GM19025 (cell line): ENCODE results near the gene FBN2.
"Not testable (repeated sequence)": the region's sequence is repeated elsewhere in the genome, so short reads cannot be mapped to it uniquely, and the experiment has no call there.

ENCODE experiments used
- ATAC-seq: cut with Tn5 transposase; IDR thresholded peaks from one replicate; pipeline ENCODE4 v1.9.1; 2021; ENCODE audit warnings: mild to moderate bottlenecking, low read depth, moderate library complexity; ENCODE audit not compliant: unreplicated experiment

Gene FBN2

DNA sequence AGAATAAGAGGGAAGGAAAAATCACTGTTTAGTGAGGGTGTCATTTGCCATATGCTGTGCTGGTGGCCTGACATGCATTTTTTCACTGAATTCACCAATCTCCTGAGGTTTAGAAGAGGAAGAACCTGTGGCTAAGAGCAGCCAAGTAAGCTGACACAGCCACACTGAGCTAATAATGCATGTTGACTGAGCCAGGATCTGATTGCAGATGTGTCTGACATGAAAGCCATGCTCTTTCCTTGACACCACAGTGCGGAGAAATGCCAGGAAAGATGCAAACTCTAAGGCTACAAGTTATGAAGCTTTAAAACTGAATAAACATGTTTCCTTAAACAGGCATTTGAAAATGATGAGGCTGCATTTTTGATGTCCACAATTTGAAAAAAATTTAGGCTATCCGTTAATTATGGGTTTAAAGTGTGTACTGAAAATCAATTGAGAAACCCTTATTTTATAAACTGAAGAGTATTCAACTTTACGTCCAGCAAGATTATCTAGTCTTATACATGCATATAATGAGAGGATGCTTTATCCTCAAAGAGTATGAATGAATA, 208.6 kb downstream of the FBN2 start:
- ATAC-seq = no peak

DNA sequence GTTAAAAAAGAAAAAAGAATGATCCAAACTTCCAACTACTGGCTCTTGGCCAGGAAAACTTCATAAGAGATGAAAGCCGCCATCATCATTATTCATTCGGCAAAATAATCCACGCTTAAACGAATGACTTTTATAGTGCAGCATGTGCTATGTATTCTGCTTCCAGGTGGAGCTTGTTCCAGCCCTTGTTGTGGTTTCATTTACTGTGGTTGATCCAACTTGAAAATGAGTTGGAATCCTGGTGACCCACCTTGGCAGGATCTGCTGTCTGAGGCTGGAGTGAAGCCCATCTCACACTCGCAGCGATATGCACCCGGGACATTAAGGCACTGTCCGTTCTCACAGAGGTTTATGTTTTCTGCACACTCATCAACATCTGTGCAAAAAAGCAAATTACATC, 209.6 kb downstream of the FBN2 start:
- ATAC-seq = no peak

DNA sequence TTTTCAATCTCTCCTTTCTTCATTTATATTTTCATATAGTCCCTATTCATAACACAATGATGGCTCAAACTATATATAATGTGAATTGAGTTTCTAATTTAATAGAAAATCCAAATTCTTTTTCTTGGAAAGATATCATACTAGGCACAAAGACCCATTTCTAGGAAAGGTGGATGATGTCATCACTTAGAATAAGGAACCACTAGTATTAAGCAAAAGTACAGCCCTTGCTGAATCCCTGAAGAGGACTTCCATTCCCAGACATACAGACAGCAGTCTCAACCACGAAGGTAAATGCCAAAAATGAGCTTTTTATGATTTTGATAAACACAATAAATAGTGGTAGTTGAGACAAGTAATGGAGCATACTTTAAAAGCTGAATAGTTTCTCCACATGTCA, 210.0 kb downstream of the FBN2 start:
- ATAC-seq = no peak

GRCh38 chr5:128321418-128321817, 216.6 kb downstream of the FBN2 start:
- not testable (repeated sequence) for ATAC-seq

DNA sequence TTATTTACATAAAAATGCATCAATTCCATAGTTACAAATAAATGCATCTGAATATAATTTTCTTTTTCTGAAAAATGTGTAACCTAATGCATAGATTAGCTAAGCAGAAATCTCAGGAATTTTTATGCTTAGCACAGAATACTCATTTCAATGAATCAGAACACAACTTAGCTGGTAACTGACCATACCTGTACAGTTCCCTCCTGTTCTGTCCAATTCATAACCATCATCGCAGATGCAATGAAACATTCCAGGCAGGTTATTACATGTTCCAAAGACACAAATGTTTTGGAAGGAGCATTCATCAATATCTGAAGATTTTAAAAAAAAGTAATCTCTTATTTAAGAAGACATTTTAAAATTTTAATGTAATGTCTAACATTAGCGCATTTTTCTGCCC, 219.4 kb downstream of the FBN2 start:
- no peak for ATAC-seq

DNA sequence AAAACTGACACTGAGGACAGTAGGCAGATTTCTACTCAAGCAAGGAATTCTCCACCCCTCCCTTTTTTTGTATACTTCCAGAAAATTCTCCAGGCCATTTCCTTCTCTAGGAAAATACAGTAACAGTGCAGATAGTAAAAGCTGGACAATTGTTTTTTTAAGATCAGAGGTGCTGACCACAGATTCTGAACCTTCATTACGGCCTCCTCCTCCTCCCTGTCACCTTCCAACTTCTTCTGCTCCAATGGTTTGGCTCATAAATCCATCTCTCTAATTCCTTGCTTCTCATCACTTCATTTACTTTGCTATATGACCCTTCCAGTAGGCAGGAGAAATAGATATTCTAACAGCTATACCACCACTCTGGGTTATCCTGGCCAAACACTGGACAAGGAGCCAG, 220.6 kb downstream of the FBN2 start:
- ATAC-seq = no peak

- no peak for ATAC-seq
Measured at GRCh38 chr5:128315671-128316070, 222.4 kb downstream of the FBN2 start.

DNA sequence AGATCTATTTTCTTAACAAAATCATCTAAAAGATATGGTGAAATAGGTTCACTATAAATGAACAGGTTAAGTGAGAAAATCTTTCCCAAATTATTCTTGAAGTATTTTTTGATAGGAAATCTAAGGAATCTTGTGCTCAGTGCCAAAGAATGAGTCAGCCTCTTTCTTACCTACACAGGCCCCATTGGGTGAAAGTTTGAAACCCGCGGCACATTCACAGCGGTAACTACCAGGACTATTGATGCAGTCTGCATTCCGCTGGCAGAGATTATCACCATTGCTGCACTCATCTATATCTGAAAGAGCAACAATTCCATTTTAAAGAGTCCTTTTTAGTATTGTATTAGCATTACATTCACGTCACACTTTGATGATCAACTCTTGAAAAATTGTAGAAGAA, 232.7 kb downstream of the FBN2 start:
- no peak for ATAC-seq

- ATAC-seq = no peak
Measured at GRCh38 chr5:128304791-128305190, 233.3 kb downstream of the FBN2 start.

GRCh38 chr5:128304088-128304487, 234.0 kb downstream of the FBN2 start:
- no peak for ATAC-seq

- ATAC-seq = no peak
Measured at GRCh38 chr5:128303593-128303992, 234.5 kb downstream of the FBN2 start.

GRCh38 chr5:128300181-128300580, 237.9 kb downstream of the FBN2 start:
- no peak for ATAC-seq

DNA sequence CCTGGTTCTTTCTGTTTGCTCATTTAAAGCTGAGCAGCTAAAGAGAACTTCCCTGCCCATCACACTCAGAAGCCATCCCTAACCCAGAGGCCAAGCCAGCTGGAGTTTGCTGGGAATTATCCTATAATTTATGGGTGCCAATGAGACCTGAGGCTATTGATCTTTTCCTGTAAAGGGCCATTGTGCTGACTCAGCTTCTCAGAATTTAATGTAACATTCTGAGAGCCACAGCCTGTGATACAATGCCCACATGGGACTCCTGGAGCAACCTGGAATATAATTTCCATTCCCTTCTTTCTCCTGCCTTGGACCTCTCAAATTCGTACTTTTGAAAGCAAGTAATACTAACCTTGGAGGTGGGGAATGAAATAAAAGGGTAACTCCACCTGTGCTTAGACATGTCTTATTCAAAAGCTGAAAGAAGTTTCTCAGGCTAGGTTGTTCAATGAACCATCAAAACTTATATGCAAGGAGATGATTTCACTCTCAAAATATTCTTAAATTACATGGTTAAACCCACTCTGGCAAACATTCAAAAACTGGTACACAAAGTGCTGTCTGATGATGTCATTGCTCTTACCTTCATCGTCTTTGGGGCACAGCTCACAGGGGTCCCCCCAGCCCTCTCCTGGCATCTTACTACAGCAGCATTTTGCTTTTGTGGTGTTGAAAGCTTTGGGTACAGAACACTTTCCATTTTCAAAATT, 247.7 kb downstream of the FBN2 start:
- ATAC-seq = no peak

DNA sequence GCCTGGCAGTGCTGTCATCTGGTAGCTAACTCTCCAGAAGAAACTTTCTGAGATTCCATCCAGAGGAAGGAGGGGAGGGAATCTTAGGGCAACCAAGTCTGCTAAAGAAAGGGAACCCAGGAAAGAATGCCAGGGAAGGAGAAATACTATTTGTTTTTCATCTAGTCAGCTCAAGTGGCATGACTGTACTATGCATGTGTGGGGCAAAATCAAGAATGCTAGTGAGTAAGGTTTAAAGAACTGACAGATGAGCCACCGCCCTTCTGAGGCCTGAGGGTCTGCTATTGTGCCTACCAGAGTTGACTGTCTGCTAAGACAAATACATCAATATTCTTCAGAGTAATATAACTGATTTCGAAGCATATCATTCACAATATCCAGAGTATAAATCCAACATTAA, 250.3 kb downstream of the FBN2 start:
- no peak for ATAC-seq

DNA sequence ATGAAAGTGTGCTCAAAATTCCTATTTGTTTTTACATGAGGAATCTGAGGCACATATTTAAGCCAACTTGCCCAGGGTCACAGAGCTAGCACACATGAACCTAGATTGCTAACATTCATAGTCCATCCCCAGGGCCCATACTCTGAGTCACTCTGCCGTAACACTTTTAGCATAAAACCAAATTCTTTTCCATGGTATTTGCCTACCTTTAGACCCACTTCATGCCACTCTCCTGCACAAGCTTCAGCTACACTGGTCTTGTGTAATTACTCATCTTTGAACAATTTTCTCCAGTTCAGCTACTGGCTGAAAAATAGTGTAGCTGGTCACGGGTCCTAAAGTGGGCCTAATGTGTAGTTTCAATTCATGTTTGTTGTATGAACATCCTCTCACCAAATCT, 253.8 kb downstream of the FBN2 start:
- ATAC-seq = no peak

- no peak for ATAC-seq
Measured at GRCh38 chr5:128279345-128279744, 258.7 kb downstream of the FBN2 start.

GRCh38 chr5:128276537-128277216, 261.4 kb downstream of the FBN2 start:
- no peak for ATAC-seq

- no peak for ATAC-seq
Measured at GRCh38 chr5:128274441-128274840, 263.6 kb downstream of the FBN2 start.

DNA sequence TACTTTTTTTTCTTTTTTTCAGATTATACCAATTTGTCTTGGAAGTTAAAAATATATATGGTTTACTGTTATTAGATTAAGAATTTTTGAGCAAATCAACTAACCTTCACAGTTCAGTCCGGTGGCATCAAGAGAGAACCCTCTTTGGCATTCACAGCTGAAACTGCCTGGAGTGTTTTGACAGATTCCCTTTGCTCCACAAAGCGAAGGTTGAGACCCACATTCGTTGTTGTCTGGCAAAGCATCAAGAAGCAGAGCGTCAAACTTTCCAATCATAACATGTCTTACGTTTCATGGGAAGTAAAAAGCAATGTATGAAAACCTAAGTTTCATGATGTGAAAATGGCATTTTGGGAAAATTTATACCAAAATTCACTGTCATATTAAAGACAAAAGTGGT, 264.3 kb downstream of the FBN2 start:
- no peak for ATAC-seq

- no peak for ATAC-seq
Measured at GRCh38 chr5:128271859-128272464, 266.1 kb downstream of the FBN2 start.

GRCh38 chr5:128271071-128271470, 267.0 kb downstream of the FBN2 start:
- no peak for ATAC-seq
